CD1c-positive myeloid dendritic cell (primary cell): ENCODE data around the gene TSGA10IP.

Experiments
- DNase-seq: peaks from one replicate; pipeline ENCODE4 v3.0.0-alpha.2; 2016; ENCODE audit errors: extremely low spot score

The TSGA10IP gene

GRCh38 chr11:65917434-65918210 is 27.7 kb upstream of the TSGA10IP start:
- DNase-seq: no peak

DNA sequence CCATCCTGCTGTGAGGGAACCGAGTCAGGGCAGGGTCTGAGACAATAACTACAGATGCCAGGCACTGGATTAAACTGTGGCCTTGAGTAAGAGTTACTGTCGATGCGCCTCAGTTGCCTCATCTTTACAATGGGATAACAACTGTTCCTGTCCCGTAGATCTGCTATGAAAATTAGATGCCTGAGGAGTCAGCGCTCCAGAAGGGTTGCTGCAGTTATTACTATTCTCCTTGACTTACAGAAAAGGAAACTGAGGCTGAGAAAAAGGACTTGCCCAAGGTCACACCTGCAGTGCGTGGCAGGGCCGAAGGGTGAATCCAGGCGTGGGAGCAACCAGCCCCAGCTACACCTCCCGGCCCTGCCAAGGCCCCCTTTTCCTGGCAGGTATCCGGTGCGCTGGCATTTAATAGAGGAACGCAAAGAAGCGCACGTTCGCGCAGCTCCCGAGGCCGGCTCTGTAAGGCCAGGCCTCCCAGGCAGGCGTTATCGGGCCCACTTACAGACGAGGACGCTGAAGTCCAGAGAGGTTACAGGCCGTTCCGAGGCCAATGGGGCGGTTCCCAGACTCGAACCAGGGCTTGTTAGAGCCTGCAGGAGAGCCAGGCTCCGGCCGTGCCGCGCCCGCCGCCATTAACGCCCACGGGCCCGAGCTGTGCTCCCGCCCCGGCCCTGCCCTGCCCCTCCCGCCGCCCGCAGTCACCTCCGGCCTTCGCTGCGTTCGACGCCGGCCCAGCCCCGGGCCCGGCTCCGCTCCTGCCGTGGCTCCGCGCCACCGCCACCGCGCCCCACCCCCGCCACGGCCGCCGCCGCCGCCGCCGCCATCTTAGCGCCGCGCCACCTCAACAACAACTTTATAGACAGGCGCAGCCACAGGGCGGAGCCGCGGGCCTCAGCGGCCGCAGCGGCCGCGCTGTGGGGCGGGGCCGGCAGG is 26.8 kb upstream of the TSGA10IP start, which contains the start of gene C11orf68:
Gene C11orf68 (minus strand): TSS at position 852 of the 930 bp plus-strand sequence. CDS start 31 bp downstream, at position 821.
- DNase-seq: no peak

GRCh38 chr11:65919141-65919572 is 26.1 kb upstream of the TSGA10IP start, which contains the start of gene DRAP1:
DRAP1 (plus strand) TSS chr11:65919426; CDS start chr11:65919502, 76 bp downstream.
- DNase-seq: peak; percentile 99

DNA sequence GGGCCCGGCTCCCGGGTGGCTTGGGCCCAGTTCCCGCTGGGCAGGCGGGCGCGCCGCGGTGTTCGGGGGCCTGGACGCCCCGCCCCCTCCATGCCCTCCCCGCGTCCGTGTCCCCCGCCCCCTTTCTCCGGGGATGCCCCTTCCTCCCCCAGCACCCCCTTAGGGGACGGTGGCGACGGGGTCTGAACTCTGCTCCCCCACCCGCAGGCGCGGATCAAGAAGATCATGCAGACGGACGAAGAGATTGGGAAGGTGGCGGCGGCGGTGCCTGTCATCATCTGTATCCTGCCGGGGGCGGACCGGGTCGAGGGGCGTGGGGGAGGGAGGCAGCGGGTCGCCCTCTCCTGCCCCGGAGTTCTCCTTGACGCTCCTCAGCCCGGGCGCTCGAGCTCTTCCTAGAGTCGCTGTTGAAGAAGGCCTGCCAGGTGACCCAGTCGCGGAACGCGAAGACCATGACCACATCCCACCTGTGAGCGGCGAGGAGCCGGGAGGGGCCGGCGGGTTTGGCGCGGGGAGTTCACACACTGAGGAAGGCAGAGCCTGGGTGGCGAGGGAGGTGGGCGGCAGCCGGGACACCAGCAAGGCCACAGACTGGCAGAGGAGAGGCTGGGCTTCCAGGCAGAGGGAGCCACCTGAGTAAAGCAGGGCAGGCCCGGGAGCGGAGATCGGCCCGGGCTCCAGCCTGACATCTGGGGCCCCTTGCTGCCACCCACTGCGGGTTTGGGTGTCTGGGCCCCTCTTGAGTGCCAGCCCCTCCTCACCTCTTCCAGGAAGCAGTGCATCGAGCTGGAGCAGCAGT is 25.5 kb upstream of the TSGA10IP start:
- peak; percentile 48 for DNase-seq

- no peak for DNase-seq
These were observed 24.9 kb upstream of the TSGA10IP start for GRCh38 chr11:65920372-65920802.

DNA sequence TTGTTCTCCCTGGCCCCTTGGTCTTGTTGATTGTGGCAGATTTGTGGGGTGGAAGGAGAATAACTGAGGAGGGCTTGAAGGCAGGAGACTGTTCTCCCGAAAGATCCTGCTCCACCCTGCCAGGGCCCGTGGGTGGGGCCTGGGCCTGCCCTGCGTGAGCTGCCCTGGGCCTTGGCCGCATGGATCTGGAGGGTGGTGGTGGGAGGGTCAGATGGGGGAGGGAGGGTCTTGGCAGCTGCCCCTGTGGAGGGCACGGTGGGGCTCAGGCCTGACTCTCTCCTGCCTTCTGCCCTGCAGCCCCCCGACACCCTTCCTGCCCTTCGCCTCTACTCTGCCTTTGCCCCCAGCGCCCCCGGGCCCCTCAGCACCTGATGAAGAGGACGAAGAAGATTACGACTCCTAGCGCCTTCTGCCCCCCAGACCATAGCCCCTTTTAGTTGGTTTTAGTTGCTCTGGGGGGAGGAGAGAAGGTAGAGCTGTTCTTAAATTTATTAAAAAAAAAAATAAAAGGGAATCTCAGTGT is 24.2 kb upstream of the TSGA10IP start:
- DNase-seq: no peak

DNA sequence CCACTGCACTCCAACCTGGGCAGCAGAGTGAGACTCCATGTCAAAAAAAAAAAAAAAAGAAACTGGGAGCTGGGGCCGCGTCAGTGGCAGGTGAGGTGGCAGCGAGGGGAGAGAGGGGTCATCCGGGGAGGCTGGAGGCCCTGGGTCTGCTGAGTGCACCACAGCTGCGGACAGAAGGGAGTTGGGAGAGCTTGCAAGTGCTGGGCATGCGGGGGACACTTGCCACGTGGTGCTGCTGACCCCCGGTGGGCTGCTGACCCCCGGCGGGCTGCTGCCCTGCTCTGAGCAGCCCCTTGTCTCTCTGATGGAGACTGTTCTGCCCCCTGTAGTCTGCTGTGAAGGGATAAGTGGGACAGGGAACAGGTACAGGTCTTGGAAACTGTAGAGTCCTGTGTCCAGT is 23.4 kb upstream of the TSGA10IP start:
- DNase-seq: no peak

GRCh38 chr11:65922565-65922964 is 22.7 kb upstream of the TSGA10IP start:
- no peak for DNase-seq

DNA sequence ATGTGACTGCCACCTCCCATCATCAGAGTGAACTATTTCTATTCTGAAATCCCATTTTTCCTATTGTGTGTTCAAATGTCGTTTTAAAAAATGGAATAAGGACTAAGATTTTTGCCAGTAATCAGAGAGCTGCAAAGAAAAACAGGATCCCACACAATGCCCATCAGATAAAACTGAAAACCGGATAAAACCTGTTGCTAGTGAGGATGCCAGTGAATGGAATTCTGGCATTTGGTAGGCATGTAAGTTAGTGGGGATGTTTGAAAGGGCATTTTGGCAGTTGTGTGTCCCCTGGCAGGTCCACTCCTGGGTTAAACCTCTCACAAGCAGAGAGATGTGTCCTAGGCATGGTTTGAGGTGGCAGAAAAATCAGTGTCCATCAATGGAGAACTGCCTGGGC is 19.9 kb upstream of the TSGA10IP start:
- DNase-seq: no peak

GRCh38 chr11:65927904-65928397 is 17.3 kb upstream of the TSGA10IP start:
- DNase-seq: peak; percentile 74

DNA sequence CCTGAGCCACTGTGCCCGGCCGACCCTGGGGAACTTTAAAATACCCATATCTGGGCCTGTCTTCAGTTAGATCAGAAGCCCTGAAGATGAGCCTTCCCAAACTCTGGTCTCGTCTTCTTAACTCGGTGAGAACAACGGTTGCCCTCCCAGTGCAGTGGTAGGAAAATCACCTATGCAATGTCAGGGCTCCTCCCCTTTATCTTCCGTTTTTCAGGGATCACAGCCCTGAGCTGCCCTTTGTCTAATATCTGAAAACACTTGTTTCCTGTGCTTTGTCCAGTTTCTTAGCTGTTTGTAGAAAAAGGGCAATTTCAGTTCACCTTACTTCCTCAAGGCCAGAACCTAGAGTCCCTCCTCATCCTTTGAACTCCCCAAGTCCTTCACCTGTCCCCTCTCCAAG is 16.6 kb upstream of the TSGA10IP start:
- no peak for DNase-seq

- DNase-seq: no peak
These were observed 13.3 kb upstream of the TSGA10IP start for GRCh38 chr11:65931773-65932557.

DNA sequence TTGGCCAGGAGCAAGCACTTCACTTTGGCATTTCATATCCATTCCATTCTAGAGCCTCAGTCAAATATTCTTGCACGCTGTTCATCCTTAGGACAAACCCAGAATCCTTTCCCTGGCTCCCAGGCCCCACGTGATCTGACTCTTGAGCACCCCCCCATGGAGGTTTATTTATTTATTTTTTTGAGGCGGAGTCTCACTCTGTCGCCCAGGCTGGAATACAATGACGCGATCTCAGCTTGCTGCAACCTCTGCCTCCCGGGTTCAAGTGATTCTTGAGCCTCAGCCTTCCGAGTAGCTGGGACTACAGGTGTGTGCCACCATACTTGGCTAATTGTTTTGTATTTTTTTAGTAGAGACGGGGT is 12.7 kb upstream of the TSGA10IP start:
- peak; percentile 30 for DNase-seq

- DNase-seq: no peak
These were observed 11.3 kb upstream of the TSGA10IP start for GRCh38 chr11:65934014-65934413.

DNA sequence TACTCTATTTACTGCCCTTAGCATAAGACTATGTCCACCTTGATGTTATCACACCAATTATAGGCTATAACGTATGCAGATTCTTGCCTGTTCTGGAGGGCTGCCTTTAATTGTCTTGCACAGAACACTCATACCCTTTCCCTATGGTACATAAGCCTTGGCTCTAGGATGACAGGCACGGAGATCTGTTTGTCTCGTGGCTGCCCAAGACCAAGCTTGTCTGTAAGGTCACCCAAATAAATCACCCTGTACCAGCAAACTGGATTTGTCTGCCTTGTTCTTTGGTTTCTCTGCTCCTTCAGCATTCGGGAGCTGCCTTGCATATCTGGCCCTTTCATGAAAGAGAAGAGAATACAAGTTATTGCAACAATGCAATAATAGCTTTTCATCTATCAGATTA is 7.5 kb upstream of the TSGA10IP start:
- no peak for DNase-seq

GRCh38 chr11:65941720-65942310 is 3.5 kb upstream of the TSGA10IP start:
- DNase-seq: no peak

- no peak for DNase-seq
These were observed 2.7 kb upstream of the TSGA10IP start for GRCh38 chr11:65942531-65942930.

GRCh38 chr11:65944191-65944590 is 1.1 kb upstream of the TSGA10IP start:
- DNase-seq: no peak

- no peak for DNase-seq
These were observed 513 bp upstream of the TSGA10IP start for GRCh38 chr11:65944767-65945166.

DNA sequence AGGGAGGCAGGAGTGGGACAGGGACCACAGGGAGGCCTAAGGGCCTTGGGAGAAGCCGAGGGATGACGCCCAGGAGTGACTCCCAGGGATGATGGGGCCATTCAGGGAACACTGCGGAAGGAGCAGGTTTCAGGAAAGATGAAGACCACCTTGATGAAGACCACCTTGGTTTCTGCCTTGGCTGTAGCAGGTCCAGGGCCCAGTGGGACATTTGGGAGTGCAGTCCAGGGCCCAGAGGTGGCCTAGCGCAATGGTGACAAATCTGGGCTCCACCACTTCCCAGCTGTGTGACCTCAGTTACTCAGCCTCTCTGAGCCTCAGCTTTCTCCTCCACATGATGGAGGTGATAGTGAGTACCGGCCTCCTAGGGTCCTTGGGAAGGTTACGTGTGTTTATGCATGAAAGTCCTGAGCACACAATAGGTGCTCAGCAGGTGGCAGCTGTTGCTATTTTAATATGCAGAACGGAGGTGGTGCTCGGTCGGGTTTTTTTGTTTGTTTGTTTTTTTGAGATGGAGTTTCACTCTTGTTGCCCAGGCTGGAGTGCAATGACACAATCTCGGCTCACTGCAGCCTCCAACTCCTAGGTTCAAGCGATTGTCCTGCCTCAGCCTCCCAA is 770 bp downstream of the TSGA10IP start:
- no peak for DNase-seq
